HG03139 (cell line): ENCODE measurements around the gene PF4V1.
"Not testable (repeated sequence)": the region's sequence is repeated elsewhere in the genome, so short reads cannot be mapped to it uniquely, and the experiment has no call there.

Experiments
- ATAC-seq: cut with Tn5 transposase; IDR thresholded peaks from one replicate; pipeline ENCODE4 v1.9.1; 2021; ENCODE audit not compliant: unreplicated experiment

Gene PF4V1

GRCh38 chr4:73869130-73870055 lies 16.3 kb downstream of the PF4V1 start, which contains the start of gene CXCL1:
Gene CXCL1, plus strand, starts transcription at chr4:73869393. Its CDS starts 78 bp downstream, at chr4:73869471.
- ATAC-seq = no peak

GRCh38 chr4:73870260-73870659 lies 17.2 kb downstream of the PF4V1 start:
- ATAC-seq = no peak

GRCh38 chr4:73870768-73871167 lies 17.7 kb downstream of the PF4V1 start:
- no peak for ATAC-seq

- no peak for ATAC-seq
Observed at GRCh38 chr4:73871511-73872310, 18.6 kb downstream of the PF4V1 start.

- no peak for ATAC-seq
Observed at GRCh38 chr4:73872316-73873108, 19.4 kb downstream of the PF4V1 start.

- no peak for ATAC-seq
Observed at GRCh38 chr4:73874386-73874785, 21.3 kb downstream of the PF4V1 start.

- ATAC-seq = no peak
Observed at GRCh38 chr4:73875401-73875800, 22.3 kb downstream of the PF4V1 start.

- ATAC-seq = no peak
Observed at GRCh38 chr4:73883306-73883705, 30.2 kb downstream of the PF4V1 start.

GRCh38 chr4:73885574-73886267 lies 32.6 kb downstream of the PF4V1 start:
- no peak for ATAC-seq

GRCh38 chr4:73891326-73891725 lies 38.2 kb downstream of the PF4V1 start:
- ATAC-seq = no peak

- ATAC-seq = no peak
Observed at GRCh38 chr4:73891739-73892405, 38.8 kb downstream of the PF4V1 start.

- ATAC-seq = no peak
Observed at GRCh38 chr4:73892966-73893365, 39.9 kb downstream of the PF4V1 start.

- no peak for ATAC-seq
Observed at GRCh38 chr4:73894001-73894400, 40.9 kb downstream of the PF4V1 start.

GRCh38 chr4:73895201-73896175 lies 42.4 kb downstream of the PF4V1 start:
- no peak for ATAC-seq

GRCh38 chr4:73896416-73896815 lies 43.3 kb downstream of the PF4V1 start:
- no peak for ATAC-seq

- no peak for ATAC-seq
Observed at GRCh38 chr4:73897380-73898136, 44.5 kb downstream of the PF4V1 start.

GRCh38 chr4:73899338-73899737 lies 46.2 kb downstream of the PF4V1 start:
- not testable (repeated sequence) for ATAC-seq

GRCh38 chr4:73901031-73901430 lies 47.9 kb downstream of the PF4V1 start:
- no peak for ATAC-seq
